Ecto neural progenitor cell (in vitro differentiated cells): ENCODE results near the gene WWC1.
A peak's percentile ranks its signal among the peaks of the same experiment; 100 is the strongest.
"Not testable (repeated sequence)": the region's sequence is repeated elsewhere in the genome, so short reads cannot be mapped to it uniquely, and the experiment has no call there.

Source experiments
- DNase-seq: peaks from one replicate; pipeline ENCODE4 v3.0.0-alpha.2; 2018; ENCODE audit warnings: low spot score

The WWC1 gene

DNA sequence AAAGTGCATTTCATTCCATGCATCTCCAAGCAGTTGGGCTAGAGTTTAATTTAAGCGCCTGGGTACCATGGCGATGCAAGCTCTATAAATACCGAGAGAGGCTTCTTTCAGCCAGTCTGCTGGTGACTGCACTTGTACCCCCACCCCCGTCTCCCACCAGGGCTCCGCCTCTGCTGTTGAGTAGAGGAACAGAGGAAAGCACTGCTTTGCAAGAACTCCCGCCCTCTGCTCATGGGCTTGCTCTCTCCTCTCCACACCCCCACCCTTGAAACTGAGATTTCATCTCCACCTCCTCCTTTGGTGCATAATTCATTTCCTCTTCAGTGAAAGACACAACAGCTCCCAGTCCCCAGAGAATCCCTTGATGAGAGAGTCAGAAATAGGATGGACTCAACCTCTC is 5.1 kb upstream of the WWC1 start:
- DNase-seq: no peak

DNA sequence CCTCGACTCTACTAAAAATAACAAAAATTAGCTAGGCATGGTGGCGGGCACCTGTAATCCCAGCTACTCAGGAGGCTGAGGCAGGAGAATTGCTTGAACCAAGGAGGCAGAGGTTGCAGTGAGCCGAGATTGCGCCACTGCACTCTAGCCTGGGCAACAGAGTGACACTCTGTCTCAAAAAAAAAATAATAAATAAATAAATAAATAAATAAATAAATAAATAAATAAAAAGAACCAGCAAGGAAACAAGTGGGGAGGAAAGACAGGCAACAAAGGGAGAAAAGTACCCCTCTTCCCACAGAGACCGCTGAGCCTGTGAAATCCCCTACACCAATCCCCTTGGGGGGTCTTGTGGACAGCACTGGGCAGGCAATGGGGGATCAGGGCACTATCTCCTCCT is 4.6 kb upstream of the WWC1 start:
- not testable (repeated sequence) for DNase-seq

DNA sequence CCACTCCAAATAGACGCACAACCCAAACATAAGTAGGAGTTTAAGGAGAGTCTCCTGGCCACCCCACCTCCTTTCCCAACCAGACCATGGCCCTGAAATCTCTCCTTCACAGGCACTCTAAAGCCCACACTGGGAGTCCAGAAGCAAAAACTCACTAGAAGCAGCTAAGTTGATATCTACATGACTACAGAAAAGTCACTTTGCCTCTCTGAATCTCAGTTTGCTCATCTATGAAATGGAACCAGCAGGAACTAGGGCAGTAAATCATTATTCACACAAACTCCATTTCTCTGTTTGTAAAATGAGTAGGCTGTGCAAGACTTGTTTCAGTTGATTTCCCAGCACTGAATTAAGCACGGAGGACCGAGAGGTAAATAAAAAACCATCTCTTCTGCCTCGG is 4.1 kb upstream of the WWC1 start:
- DNase-seq: no peak

DNA sequence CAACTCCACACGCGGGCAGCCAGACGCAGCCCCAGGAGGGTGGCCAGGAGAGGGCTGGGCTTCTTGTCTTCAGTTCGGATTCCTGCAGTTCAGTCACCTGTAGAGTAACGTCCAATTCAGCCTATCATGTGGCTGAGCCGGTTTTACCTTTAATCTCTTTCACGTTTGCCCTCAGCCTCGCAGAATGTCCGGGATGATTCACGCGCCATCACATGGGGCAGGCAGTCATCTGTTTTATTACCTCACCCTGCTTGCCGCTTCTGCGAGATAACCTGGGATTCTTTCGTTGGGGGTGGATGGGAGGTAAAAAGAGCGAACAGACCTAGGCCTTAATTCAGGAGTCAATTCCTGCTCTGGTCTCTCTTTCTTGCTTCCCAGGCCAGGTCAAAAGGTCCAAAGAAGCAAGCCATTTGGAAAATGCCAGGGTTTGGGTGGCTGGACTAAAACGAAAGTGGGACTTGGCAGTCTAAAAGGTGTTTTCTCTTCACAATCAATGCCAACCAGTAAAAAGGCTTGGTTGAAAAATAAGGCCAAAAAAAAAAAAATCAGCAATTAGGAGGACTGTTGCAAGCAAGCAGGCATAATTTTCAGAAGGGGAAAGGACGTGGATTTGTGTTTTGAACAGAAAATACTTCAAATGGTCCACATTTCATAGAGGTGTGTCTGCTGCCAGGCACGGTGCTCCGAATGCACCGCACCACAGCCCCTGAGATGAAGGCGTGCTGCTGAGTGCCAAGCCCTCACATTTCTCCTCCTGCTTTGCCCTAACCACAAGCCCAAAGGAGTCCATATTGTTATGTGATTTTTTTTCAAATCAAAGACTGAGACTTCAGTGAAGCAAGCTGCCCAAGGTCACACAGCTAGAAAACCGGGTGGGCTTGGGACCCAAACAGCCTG is 2.8 kb upstream of the WWC1 start:
- DNase-seq: no peak

DNA sequence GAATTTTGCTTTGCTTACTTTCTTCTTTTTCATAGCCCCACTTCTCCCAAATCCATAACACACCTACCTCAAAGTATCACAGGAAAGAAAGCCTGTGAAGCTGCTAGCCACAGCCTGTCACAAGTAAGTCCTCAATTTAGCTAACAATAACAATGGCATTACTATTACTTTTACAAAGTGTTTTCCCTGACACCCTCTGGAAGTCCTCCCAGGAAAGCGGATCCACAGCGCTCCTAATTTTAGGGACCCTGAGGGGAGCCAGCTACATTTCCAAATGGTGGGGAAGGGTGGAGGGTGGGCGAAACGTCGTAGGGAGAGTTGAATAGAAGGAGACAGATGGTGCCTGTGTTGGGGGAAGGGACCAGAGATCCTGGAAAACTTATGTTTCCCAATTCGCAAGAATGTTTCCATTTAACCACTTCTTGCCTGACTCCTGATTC is 523 bp upstream of the WWC1 start:
- DNase-seq: no peak

DNA sequence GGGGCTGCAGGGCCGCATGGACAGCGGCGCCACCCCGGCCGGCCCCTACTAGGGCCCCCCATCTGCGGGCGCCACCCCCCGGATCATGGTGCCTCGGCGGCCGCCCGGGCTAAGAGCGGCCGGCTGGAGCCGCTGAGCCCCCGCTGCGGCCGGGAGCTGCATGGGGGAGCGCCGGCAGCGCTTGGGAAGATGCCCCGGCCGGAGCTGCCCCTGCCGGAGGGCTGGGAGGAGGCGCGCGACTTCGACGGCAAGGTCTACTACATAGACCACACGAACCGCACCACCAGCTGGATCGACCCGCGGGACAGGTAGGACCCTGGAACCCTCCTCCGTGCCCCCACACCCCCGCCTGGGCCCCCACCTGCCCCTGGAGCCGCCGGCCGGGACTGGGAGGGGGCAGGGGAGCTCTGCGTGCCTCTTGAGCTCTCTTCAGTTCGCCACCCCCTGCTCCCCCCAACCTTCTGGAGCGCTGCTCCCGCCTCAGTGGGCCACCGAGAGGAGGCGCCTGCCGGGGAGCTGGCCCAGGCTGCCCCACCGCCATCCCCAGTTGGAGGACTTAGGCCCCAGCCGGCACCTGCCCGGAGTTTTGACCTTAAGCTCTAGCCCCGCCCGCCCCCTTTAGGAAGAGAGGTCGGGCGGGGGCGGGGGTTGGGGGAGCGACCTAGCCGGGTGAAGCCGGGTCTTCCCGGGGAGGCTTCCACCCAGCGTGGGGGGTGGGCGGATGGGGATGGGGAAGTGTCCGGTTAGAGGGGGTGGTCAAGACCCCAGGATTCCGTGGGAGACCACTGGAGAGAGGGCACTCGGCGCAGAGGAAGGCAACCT is 730 bp downstream of the WWC1 start:
- DNase-seq: peak; percentile 74

DNA sequence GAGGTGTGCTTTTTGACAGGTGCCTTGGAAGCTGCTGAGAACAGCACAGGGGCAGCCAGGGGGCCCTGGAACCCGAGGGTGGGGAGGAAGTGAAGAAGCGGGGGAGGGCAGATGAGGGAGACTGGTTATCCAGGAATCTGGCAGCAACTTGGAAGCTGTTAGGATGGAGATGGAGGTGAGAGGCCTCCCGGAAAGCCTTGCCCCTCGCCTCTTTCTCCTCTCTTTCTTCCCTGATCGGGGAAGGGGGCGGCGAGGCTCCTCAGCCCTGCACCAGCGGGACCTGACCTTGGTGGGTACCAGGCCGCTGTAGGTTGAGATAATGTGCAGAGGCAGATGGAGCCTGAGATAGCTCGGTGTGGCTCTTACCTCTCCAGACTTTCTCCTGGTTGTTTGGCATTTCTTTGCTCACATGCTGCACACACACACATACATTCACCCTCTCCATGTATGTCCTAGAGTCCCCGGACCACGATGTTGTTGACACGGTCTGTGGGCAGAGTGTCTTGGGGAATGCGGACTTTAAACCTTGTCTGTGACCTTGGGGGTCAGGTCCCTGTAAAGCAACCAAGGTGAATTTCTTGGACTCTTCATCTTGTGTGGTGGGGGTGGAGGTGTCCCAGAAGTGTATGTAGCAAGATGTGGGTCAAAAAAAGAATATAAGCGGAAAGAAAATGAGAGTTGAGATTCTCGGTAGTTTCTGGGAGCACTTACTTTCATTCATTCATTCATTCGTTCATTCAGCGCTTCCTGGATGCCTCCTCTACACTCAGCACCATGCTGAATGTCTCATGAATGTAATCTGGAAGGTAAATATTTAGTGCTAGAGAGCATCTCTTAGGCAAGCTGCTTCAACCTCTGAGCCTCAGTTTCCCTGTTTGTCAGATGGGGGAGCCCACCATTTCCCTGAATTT is 1.6 kb downstream of the WWC1 start:
- DNase-seq: no peak

DNA sequence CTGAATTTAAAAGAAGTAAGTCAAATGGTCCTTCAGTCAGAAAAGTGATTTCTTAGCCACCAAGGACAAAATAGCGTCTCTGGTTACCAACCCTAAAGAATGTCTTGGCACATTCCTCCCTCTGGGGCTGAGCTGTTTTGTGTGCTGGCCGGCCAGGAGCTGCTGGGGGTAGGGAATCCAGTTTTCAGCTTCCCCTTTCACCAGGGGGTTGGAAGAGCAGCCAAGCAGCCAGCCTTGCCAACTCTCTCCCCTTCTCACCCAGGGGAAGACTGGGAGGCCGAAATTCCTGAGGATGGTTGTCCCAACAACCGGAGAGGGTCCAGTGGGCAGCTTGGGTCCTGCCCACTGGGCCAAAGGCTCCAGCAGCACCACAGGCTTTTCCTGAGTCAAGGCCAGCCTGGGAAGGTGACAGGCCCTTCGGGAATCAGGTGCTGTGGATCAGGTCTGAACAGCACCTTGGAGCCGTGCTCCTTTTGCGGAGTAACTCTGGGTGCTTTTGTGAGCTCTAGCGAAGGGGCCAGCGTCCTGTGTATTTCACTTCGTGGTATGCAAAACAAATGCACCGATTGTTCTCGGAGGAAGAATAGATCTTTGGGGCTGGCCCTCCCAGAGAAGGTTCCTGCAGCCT is 4.2 kb downstream of the WWC1 start:
- peak; percentile 79 for DNase-seq

DNA sequence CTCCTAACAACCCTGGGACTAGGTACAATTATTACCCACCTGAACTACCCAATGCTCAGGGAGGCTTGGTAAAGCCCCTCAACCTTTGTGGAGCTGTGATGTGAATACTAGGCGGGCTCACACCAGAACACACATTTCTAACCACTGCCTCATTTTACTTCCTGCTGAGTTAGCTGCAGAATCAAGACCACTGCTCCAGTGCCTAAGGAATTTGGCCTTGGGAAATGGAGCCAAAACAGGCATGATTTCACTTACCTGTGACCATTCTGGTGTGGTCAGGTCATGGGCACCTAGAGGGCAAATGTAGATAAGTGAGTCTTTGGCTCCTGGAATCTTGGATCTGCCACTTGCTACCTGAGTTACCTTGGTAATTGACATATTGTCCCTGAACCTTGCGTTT is 5.2 kb downstream of the WWC1 start:
- DNase-seq: no peak

DNA sequence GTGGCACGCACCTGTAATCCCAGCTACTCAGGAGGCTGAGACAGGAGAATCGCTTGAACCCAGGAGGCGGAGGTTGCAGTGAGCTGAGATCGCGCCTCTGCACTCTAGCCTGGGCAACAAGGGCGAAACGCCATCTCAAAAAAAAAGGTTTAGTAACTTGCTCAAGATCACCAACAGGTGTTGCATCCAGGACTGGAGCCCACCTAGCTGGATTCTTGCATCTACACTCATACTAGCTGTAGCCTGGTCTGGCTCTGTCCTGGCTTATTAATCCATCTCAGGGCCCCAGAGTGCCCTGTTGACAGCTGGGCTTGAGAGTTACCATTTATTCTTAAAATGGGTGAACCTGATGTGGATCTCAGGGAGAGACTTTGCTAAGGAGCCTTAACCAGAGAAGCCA is 7.5 kb downstream of the WWC1 start:
- DNase-seq: no peak

DNA sequence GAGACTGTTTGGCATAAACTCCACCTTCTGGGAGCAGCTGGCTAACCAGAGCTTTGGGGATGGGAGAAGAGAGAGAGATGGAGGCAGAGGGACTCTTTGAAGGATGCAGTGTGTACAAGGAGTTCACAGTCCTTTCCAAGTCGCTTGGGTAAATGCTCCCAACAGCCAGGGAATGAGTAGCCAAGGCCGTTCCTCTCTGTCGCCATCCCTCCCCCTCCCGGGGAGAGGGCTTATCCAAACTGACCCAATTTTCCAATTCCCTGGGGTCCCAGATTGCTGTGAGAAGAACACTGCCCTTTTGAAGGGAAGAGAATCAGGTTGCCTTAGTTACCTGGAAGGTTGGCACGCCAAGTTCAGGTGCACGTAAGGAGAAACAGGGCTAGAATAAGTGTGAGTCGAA is 7.9 kb downstream of the WWC1 start:
- no peak for DNase-seq

DNA sequence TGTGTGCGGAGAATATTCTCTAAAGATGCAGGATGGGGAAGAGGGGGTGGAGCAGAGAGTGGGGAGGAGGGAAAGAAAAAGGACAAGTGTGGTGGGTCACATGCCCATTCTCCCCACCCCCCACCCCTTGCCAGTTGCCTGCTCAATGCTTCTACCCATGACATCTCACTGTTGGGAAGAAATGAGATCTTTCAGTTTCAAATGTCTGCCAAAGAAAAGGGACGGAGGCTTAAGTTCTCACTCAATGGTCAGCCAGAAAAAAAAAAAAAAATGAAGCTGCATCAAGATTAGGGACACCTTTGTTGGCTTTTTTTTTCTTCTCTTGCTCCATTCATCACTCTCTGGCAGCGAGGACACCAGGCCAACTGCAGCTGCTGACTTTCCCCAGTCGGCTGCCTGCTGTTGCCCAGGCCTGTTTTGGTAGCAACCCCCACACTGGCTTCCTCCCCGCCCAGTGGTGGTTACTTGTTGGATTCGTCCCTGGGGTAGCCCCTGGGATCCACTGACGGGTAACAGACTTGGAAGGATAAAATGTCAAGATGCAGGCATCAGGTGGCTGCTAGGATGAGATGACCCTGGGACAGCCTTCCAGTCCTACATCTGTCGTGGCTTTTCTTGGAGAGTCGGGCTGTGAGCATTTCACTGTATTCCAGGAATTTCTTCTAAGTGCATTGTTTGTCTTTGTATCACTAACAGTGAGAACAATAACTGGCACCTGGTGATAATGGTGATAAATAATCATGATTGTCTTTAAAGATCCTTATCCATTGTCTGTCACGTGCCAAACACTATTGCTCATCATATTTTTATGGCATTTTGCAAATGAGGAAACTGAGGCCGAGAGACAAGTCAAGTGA is 9.1 kb downstream of the WWC1 start:
- no peak for DNase-seq

DNA sequence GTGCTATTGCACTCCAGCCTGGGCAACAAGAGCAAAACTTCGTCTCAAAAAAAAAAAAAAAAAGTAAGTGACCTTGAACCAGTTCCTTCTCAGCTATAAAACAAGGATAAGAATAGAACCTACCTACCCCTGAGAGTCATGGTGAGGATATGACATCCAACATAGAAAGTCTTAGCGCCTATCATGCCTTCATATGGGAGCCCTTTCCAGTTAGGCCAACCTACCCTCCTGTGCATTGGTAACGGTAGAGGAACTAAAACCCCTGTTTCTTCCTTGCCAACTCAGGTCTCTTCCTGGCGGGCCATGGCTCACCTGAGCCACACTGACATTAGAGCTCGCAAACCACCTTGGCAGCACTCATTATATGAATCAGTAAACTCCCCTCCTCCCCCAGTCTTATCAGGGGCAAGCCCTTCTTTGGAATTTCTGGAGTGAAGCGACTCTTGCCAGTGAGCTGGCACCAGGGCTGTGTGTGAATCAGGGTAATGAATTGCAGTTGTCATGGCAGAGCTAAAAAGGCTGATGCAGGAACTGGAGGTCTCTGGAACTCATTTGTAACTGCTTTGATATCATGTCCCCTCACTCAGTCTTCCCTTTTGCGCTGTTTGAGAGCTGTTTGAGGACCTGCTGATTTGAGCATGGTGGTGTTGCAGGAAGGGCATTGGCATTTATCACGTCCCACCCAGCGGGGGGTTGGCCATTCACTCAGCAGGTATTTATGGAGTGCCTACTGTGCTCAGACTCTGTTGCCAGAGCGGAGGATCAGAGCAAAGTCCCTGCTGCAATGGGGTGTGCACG is 10.3 kb downstream of the WWC1 start:
- no peak for DNase-seq

DNA sequence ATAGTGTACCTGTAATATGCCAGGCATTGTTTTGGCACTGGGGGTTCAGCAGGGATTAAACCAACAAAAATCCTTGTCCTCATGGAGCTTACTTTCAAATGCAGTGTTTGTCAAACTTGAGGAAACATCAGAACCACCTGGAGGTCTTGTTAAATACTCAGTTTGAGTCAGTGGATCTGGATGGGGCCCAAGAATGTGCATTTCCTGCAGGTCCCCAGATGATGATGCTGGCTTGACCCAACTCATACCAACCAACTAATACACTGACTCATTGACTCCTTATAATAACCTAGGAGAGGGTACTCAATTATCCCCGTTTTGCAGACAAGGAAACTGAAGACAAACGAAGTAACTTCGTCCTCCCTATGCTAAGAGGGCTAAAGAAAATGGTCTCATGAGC is 11.3 kb downstream of the WWC1 start:
- no peak for DNase-seq

DNA sequence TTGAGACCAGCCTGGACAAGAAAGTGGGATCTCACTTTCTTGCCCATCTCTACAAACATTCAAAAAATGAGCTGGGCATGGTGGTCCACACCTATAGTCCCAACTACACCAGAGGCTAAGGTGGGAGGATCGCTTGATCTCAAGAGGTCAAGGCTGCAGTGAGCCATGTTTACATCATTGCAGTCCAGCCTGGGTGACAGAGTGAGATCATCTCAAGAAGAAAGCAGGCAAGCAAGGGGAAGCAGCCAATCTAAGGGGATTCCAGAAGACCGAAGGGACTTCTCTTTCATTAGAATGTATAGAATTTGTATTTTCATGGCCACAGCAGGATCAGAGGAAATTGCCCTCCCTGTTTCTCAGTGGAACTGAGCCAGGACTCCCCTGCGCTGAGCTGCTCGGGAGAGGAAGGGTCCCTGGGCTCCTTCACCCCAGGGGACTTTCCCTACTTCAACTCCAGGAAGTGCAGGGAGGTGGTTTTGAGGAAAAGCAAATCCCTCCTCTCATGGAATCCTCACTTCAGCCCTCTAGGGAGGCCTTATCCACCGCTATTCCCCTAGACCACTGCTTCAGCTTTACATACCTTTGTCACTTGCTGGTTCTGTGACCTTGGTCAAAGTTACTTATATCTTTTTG is 12.1 kb downstream of the WWC1 start:
- DNase-seq: no peak

DNA sequence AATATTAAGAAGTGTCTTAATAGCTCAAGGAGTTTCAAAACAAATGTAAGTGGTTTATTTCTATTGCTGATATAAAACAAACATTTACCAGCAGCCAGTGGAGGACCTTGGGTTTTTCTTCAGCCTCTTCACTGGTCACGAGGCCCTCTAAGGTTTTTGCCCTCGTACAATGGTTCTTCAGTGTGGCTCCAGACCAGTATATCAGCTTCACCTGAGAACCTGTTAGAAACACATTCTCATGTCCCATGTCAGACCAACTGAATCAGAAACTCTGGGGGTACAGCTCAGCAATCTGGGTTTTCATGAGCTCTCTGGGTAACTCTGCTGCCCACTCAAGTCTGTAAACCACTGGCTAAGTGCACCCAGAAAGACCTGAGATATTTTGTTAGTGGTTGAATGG is 12.9 kb downstream of the WWC1 start:
- no peak for DNase-seq

DNA sequence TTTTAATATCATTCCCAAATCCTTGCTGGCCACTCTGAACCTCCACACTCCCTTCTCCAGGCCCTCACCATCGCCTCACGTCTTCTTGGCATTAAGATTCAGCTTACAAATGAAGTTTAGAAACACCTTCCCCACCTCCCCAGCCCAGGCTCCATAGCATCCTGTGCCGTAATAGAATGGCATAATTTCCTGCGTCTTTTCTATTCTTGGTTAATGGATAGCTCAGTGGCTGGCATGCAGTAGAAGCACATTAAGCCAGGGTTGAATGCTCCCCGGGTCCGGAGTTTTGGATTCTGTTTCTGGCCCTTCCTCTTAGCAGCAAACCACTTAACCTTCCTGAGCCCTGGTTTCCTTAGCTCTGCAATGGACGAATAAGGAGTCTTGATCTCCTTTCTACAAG is 13.8 kb downstream of the WWC1 start:
- DNase-seq: no peak

DNA sequence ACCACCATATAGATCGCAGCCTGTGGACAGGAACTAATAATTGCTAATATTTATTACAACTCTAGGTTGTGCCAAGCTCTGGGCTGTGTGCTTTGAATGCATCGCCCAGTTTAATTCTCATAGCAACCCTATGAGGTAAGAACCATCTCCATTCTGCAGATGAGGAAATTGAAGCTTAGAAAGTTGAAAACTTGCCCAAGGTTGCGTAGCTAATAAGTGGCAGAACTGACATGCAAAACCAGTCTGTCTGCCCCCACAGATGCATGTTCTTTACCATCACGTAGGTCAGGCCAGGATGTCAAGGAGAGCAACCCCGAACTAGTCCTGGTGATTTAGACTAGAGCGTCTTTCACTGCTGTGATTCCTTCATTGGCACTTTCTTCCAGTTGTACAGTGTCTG is 15.6 kb downstream of the WWC1 start:
- DNase-seq: no peak

DNA sequence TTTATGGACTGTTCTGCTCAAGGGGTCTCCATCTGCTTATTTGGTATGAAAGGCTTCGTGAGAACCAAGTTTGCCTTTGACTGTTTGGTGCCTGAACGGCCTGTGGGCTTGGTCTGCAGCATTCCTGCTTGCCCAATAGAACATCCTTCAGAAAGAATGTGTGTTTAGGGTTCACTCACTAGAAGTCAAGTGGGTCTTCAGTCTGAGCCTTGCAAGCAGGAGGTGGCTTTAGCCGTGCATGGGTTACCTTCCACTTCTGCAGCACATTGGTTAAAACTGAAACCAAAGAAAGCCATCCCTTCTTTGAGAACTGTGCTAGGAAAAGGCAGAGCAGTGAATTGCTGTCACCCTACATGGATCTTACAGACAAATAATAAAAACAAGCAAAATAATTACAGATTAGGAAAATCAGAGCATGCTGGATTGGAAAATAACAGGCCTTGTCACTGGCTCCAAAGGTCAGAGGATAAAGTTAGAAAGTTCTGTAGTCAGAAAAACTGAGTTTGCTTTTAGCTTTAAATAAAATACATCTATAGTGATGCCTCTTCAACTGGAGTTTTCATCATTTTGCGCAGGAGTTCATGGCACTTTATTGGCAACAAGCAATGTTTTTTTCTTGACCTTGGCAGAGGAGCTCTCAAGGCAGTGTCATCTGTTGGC is 16.6 kb downstream of the WWC1 start:
- no peak for DNase-seq
